Measurements from ENCODE around the gene CYSTM1. TPM values are rescaled to one million over a fixed set of nuclear protein-coding genes. Genes with fewer than 3 reads are reported as not detected.

The CYSTM1 gene
- total and polyA plus RNA-seq, 8 donors: 28.4 to 90.4 (median 35.1) TPM

GRCh38 chr5:140258016-140258415 lies 83.0 kb downstream of the CYSTM1 start:
- Histone ChIP-seq H3K9me3 (no peaks in the 10 kb centered on the region), H3K36me3 (peaks cover 0 to 11% of the 10 kb centered on the region in 2 donors), H3K27ac (no peak overlapping the region), H3K4me1 (peaks cover 18 to 57% of the 10 kb centered on the region in 2 donors), H3K4me3 (no peak overlapping the region), H3K27me3 (no peaks in the 10 kb centered on the region)
- intact Hi-C loops (cut with DNase I): no loop called here
- no peak for TF ChIP-seq CTCF (IDR thresholded peaks at IDR 0.05)
- DNase-seq (no peak), ATAC-seq (no peak)

DNA sequence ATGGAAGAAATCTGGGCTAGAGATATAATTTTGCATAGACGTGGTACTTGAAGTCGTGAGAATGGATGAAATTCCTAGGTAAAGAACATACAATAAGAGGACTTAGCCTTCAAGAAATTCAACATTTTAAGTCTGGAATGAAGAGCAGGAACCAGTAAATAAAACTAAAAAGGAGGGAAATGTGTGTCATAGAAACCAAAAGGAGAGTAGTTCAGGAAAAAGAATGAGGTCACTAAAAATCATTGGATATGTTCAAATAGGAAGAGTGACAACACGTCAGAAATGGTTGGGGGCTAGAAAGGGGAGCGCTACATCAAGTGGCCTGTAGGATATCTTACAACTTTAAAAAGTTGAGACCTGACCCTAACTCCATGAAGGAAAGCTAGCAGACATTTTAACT lies 83.9 kb downstream of the CYSTM1 start:
- H3K27ac ChIP-seq: peak overlapping the region in 1 of 2 donors; percentile 66
- no peaks in the 10 kb centered on the region for H3K27me3 ChIP-seq
- no peak overlapping the region for H3K4me3 ChIP-seq
- DNase-seq (no peak), ATAC-seq (no peak)
- H3K9me3 ChIP-seq: no peaks in the 10 kb centered on the region
- intact Hi-C loops (cut with DNase I): no loop called here
- no peak for TF ChIP-seq CTCF (IDR thresholded peaks at IDR 0.05)
- H3K36me3 ChIP-seq: peaks cover 0 to 11% of the 10 kb centered on the region in 2 donors
- H3K4me1 ChIP-seq: peaks cover 15 to 48% of the 10 kb centered on the region in 2 donors

- H3K36me3 ChIP-seq: peaks cover 0 to 11% of the 10 kb centered on the region in 2 donors
- no peaks in the 10 kb centered on the region for H3K9me3 ChIP-seq
- no peak for DNase-seq
- intact Hi-C loops (cut with DNase I): no loop called here
- peak; percentile 65 for ATAC-seq
- H3K27me3 ChIP-seq: no peaks in the 10 kb centered on the region
- peak overlapping the region in 1 of 2 donors; percentile 66 for H3K27ac ChIP-seq
- H3K4me3 ChIP-seq: no peak overlapping the region
- peaks cover 9 to 42% of the 10 kb centered on the region in 2 donors for H3K4me1 ChIP-seq
- TF ChIP-seq CTCF (IDR thresholded peaks at IDR 0.05): no peak
Measured at GRCh38 chr5:140259500-140259899, 84.5 kb downstream of the CYSTM1 start.

GRCh38 chr5:140260089-140260656 lies 85.2 kb downstream of the CYSTM1 start:
- ATAC-seq (no peak), DNase-seq (no peak)
- H3K27ac ChIP-seq: peak overlapping the region in 1 of 2 donors; percentile 66
- H3K9me3 ChIP-seq: no peaks in the 10 kb centered on the region
- H3K36me3 ChIP-seq: peaks cover 0 to 11% of the 10 kb centered on the region in 2 donors
- H3K4me1 ChIP-seq: peaks cover 9 to 37% of the 10 kb centered on the region in 2 donors
- H3K27me3 ChIP-seq: no peaks in the 10 kb centered on the region
- intact Hi-C loops (cut with DNase I): no loop called here
- no peak overlapping the region for H3K4me3 ChIP-seq
- TF ChIP-seq CTCF (IDR thresholded peaks at IDR 0.05): no peak

DNA sequence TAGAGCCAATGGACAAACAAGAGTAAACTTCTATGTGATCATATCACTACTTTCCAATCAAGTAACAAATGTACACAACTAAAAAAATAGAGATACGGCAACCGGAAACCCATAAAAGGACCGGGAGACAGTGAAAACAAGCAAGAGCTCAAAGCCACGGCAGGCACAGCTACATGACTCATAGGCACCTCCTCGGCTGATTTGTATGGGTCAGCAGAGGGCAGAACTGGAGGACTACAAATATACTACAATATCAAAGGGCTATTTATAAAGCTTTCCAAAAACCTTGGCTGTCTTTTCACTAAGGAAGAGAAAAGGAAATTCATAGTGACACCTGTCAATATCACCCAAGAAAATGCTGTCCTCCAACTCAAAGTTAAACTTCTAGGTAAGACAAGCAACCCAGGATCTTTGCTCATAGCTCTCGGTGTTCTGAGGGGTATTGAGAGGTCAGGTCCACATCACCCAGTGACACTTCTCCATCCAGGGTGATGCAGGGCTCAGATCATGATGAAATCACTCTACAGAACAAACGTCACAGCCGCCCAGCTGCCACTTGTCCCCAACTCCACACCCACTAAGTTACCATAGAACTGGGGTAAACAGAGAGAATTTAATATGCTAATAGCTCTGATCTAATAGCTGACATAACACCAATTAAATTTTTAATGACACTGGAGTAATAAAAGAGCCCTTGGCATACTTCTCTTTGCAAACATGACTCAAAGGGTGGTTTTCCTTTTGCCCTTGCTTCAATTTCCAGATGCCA lies 86.6 kb downstream of the CYSTM1 start:
- Histone ChIP-seq H3K4me1 (peaks cover 9 to 32% of the 10 kb centered on the region in 2 donors), H3K36me3 (peaks cover 0 to 11% of the 10 kb centered on the region in 2 donors), H3K9me3 (no peaks in the 10 kb centered on the region), H3K4me3 (no peak overlapping the region), H3K27ac (peak overlapping the region; percentile 70 to 74), H3K27me3 (no peaks in the 10 kb centered on the region)
- ATAC-seq (peak; percentile 95), DNase-seq (peak in 2 of 4 donors; percentile 32 to 83)
- TF ChIP-seq CTCF (IDR thresholded peaks at IDR 0.05): no peak
- intact Hi-C loops (cut with DNase I): no loop called here

Measured in left lung (tissue), 10 donors.